ENCODE results near the gene NRXN3. TPM values are rescaled to one million over a fixed set of nuclear protein-coding genes. Genes with fewer than 3 reads are reported as not detected.

The NRXN3 gene
- total RNA-seq, 1 donor from 2014 or later: 18.0 TPM

- H3K27me3 ChIP-seq (ENCODE audit: insufficient read depth, low read length): no peaks in the 10 kb centered on the region
- no peaks in the 10 kb centered on the region for H3K9me3 ChIP-seq (ENCODE audit: insufficient read depth, low read depth, low read length)
- Mint-ChIP-seq H3K4me3 (ENCODE audit: unreplicated experiment) (no peak overlapping the region), H3K27me3 (ENCODE audit: low read depth, unreplicated experiment) (peaks cover 7% of the 10 kb centered on the region), H3K27ac (ENCODE audit: unreplicated experiment) (no peak overlapping the region), H3K36me3 (ENCODE audit: low read depth, unreplicated experiment) (no peaks in the 10 kb centered on the region), H3K9me3 (ENCODE audit: unreplicated experiment) (no peaks in the 10 kb centered on the region), H3K4me1 (ENCODE audit: low read depth, unreplicated experiment) (no peaks in the 10 kb centered on the region)
- H3K4me2 ChIP-seq (ENCODE audit: low read length): no peak overlapping the region
- DNase-seq (ENCODE audit: low read depth) (no peak), FAIRE-seq (no peak)
- TF ChIP-seq EZH2 (IDR thresholded peaks at IDR 0.05; ENCODE audit: insufficient read depth, low read length) (no peak), CTCF (IDR thresholded peaks at IDR 0.05; ENCODE audit: insufficient read depth, low read depth, low read length) (no peak)
- no peak overlapping the region for H3K4me3 ChIP-seq (ENCODE audit: insufficient read depth, low read depth, low read length)
- H3K79me2 ChIP-seq (ENCODE audit: insufficient read depth, low read length): no peaks in the 10 kb centered on the region
- no peaks in the 10 kb centered on the region for H3K4me1 ChIP-seq (ENCODE audit: insufficient read depth, low read length)
- H3K9ac ChIP-seq (ENCODE audit: low read length): no peak overlapping the region
- H3K36me3 ChIP-seq (ENCODE audit: insufficient read depth, low read length): no peaks in the 10 kb centered on the region
- H3K27ac ChIP-seq (ENCODE audit: low read depth, low read length): no peak overlapping the region
- H2AFZ ChIP-seq (ENCODE audit: low read depth, low read length): no peak overlapping the region
- no peaks in the 10 kb centered on the region for H4K20me1 ChIP-seq (ENCODE audit: insufficient read depth, low read length)
Measured at GRCh38 chr14:78383060-78383459, 212.9 kb downstream of the NRXN3 start.

- DNase-seq (ENCODE audit: low read depth) (no peak), FAIRE-seq (no peak)
- no peak for TF ChIP-seq EZH2 (IDR thresholded peaks at IDR 0.05; ENCODE audit: insufficient read depth, low read length)
- no peak for TF ChIP-seq CTCF (IDR thresholded peaks at IDR 0.05; ENCODE audit: insufficient read depth, low read depth, low read length)
- Histone ChIP-seq H3K9me3 (ENCODE audit: insufficient read depth, low read depth, low read length) (no peaks in the 10 kb centered on the region), H3K9ac (ENCODE audit: low read length) (no peak overlapping the region), H3K4me2 (ENCODE audit: low read length) (no peak overlapping the region), H3K27me3 (ENCODE audit: insufficient read depth, low read length) (no peaks in the 10 kb centered on the region), H3K4me3 (ENCODE audit: insufficient read depth, low read depth, low read length) (no peak overlapping the region), H3K27ac (ENCODE audit: low read depth, low read length) (no peak overlapping the region), H3K79me2 (ENCODE audit: insufficient read depth, low read length) (no peaks in the 10 kb centered on the region), H3K36me3 (ENCODE audit: insufficient read depth, low read length) (no peaks in the 10 kb centered on the region), H3K4me1 (ENCODE audit: insufficient read depth, low read length) (peaks cover 8% of the 10 kb centered on the region), H2AFZ (ENCODE audit: low read depth, low read length) (no peak overlapping the region), H4K20me1 (ENCODE audit: insufficient read depth, low read length) (no peaks in the 10 kb centered on the region)
- Mint-ChIP-seq H3K27me3 (ENCODE audit: low read depth, unreplicated experiment) (peaks cover 3% of the 10 kb centered on the region), H3K4me3 (ENCODE audit: unreplicated experiment) (no peak overlapping the region), H3K4me1 (ENCODE audit: low read depth, unreplicated experiment) (peaks cover 10% of the 10 kb centered on the region), H3K36me3 (ENCODE audit: low read depth, unreplicated experiment) (no peaks in the 10 kb centered on the region), H3K27ac (ENCODE audit: unreplicated experiment) (no peak overlapping the region), H3K9me3 (ENCODE audit: unreplicated experiment) (no peaks in the 10 kb centered on the region)
Measured at GRCh38 chr14:78398216-78398615, 228.0 kb downstream of the NRXN3 start.

- H3K9me3 ChIP-seq (ENCODE audit: insufficient read depth, low read depth, low read length): no peaks in the 10 kb centered on the region
- H3K27ac Mint-ChIP-seq (ENCODE audit: unreplicated experiment): no peak overlapping the region
Measured at GRCh38 chr14:78399316-78399889, 229.2 kb downstream of the NRXN3 start.

More at GRCh38 chr14:78399316-78399889, 229.2 kb downstream of the NRXN3 start:
- Mint-ChIP-seq H3K27me3 (ENCODE audit: low read depth, unreplicated experiment) (peaks cover 3% of the 10 kb centered on the region), H3K36me3 (ENCODE audit: low read depth, unreplicated experiment) (no peaks in the 10 kb centered on the region), H3K4me1 (ENCODE audit: low read depth, unreplicated experiment) (peaks cover 22% of the 10 kb centered on the region), H3K4me3 (ENCODE audit: unreplicated experiment) (no peak overlapping the region), H3K9me3 (ENCODE audit: unreplicated experiment) (no peaks in the 10 kb centered on the region)
- Histone ChIP-seq H2AFZ (ENCODE audit: low read depth, low read length) (no peak overlapping the region), H4K20me1 (ENCODE audit: insufficient read depth, low read length) (no peaks in the 10 kb centered on the region), H3K4me2 (ENCODE audit: low read length) (no peak overlapping the region), H3K27ac (ENCODE audit: low read depth, low read length) (no peak overlapping the region), H3K27me3 (ENCODE audit: insufficient read depth, low read length) (no peaks in the 10 kb centered on the region), H3K9ac (ENCODE audit: low read length) (no peak overlapping the region), H3K79me2 (ENCODE audit: insufficient read depth, low read length) (no peaks in the 10 kb centered on the region), H3K4me1 (ENCODE audit: insufficient read depth, low read length) (peaks cover 14% of the 10 kb centered on the region), H3K36me3 (ENCODE audit: insufficient read depth, low read length) (no peaks in the 10 kb centered on the region), H3K4me3 (ENCODE audit: insufficient read depth, low read depth, low read length) (no peak overlapping the region)
- TF ChIP-seq EZH2 (IDR thresholded peaks at IDR 0.05; ENCODE audit: insufficient read depth, low read length) (no peak), CTCF (IDR thresholded peaks at IDR 0.05; ENCODE audit: insufficient read depth, low read depth, low read length) (no peak)
- no peak for FAIRE-seq
- DNase-seq (ENCODE audit: low read depth): no peak

Data from astrocyte (in vitro differentiated cells and primary cell).